Sciatic nerve (tissue), 2 donors: ENCODE data around the gene RUFY1. TPM values are rescaled to one million over a fixed set of nuclear protein-coding genes. Genes with fewer than 3 reads are reported as not detected.
"Not testable (repeated sequence)": the region's sequence is repeated elsewhere in the genome, so short reads cannot be mapped to it uniquely, and the experiment has no call there.

Experiments
- ATAC-seq: fragments of 200-7000 bp; cut with Tn5 transposase; one replicate; pipeline ENCODE4 v1.9.1; 2020; ENCODE audit warnings: mild to moderate bottlenecking, moderate library complexity
- DNase-seq: peaks from one replicate; pipeline ENCODE4 v3.0.0-alpha.2; 2020; ENCODE audit warnings: low spot score
- intact Hi-C: fragments of 100-400 bp; cut with DNase I; formaldehyde crosslinking; loops from one replicate; pipeline ENCODE4 v1.14.2; 2022
- total RNA-seq: library from RNA; stranded (reverse); fragmentation: NEBNext Ultra II Directional; extraction: Animal tissue kit (Norgen Biotek cat#: 25700); gene quantifications from one replicate; pipeline ENCODE4 v1.2.1, GENCODE V29; 2021
- donor health status: DM: no; HTN: no; CAD: no.
- donor health status: DM: no; HTN: no; CAD: no.

RUFY1 gene
- total RNA-seq, 1 donor from 2014 or later: 52.1 TPM

DNA sequence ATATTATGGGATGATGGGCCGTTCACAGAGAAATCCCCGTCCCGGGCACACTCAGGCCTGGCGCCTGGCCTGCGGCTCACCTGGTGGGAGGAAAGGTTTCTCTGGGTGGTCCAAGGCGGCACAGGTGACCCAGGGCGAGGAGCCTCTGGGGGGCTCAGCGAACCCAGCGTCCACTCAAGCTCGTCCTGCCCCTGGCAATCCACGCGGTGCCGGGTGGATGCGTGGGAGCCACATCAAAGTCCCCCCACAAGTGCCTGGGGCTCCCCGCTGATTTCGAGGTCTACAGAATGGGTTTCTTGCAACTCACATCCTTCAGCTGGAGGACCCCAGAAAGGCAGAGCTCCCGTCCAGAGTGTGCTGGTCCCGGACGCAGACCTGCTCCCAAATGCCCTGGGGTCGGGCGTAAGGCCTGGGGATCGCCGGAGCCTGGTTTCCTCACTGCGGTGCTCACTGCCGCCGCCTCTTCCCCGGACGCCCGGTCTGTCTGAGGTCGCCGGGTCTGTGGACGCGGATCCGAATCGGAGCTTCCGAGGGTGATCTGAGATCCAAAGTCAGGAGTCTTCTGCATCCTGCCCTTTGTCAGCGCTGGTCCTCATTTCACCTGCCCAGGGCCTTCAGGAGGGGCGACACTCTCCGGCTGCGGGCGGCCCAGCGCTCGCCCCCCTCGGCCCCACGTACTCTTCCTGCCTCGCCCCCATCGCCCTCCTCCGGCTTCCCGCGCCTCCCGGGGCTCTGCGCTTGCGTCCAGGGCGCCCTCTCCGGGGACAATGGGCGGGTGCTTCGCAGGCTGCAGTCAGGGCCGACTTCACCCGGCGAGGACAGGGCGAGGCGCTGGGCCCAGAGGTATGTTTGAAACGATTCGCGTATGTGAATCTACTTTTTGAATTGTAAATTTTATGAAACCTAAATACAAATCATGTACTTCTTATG is 20.0 kb upstream of the RUFY1 start:
- ATAC-seq: peak; percentile 94
- DNase-seq: peak; percentile 72
- intact Hi-C loops: no loop called here

DNA sequence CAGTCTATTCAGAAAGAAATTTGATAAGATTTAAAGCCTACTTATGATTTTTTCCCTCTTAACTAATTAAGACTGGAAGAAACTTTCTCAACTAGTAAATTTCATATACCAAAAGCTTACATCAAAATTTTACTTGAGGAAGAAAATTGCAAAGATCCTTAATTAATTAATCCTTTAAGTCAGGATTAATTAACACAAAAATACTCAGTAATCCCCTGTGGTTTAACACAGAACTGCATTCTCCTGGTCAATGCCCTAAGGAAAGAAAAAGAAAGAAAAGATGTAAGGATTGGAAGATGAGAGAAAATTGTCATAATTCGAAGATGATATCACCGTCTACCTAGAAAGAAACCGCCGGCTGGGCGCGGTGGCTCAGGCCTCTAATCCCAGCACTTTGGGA is 17.3 kb upstream of the RUFY1 start:
- intact Hi-C loops: no loop called here

DNA sequence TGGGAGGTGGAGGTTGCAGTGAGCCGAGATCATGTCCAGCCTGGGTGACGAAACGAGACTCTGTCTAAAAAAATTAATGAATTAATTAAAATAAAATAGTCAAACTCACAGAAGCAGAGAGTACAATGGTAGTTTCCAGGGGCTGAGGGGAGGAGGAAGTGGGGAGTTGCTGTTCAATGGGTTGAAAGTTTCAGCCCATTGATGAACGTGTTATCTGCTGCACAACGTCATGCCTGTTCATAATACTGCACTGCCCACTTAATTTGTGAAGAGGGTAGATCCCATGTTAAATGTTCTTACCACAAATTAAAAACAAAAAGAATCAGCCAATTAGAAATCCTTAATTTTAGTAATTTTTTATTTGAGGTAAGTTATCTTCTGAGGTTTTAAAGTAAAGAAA is 16.4 kb upstream of the RUFY1 start:
- ATAC-seq (no peak), DNase-seq (no peak)
- intact Hi-C loops: no loop called here

More for the DNA sequence above, 17.3 kb upstream of the RUFY1 start:
- DNase-seq (no peak), ATAC-seq (no peak)

DNA sequence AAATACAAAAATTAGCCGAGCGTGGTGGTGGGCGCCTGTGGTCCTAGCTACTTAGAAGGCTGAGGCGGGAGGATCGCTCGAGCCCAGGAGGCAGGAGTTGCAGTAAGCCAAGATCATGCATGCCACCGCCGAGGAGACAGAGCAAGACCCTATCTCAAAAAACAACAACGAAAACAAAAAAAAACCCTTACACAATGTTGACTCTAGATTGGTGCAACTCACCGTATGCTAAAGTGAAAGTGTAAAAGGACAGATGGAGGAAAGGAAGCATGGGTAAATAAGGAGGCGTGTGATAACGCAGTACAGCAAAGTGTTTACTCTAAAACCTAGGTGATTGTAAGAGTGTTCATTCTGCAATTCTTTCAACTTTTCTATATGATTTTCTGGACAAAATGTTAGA is 15.9 kb upstream of the RUFY1 start:
- intact Hi-C loops: no loop called here
- no peak for DNase-seq

DNA sequence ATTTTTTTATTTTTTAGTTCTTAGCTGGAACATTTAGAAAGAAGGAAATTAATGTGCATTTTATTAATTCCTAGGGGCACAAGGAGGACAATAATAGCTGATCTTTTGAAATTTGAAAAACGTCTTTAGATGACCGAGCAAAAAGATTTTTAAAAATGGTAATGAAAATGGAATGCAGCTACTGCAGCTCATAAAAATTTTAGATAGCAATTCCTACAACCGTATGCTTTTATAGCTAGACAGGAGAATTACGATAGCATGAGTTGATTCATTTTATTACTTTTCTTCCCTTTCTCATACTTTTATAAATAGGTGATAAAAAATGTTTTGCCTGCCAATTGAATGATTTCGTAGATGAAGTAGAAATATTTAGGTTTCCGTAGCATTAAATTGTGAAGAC is 13.7 kb upstream of the RUFY1 start:
- intact Hi-C loops: no loop called here
- ATAC-seq (no peak), DNase-seq (no peak)

More for the DNA sequence above, 15.9 kb upstream of the RUFY1 start:
- ATAC-seq: no peak

DNA sequence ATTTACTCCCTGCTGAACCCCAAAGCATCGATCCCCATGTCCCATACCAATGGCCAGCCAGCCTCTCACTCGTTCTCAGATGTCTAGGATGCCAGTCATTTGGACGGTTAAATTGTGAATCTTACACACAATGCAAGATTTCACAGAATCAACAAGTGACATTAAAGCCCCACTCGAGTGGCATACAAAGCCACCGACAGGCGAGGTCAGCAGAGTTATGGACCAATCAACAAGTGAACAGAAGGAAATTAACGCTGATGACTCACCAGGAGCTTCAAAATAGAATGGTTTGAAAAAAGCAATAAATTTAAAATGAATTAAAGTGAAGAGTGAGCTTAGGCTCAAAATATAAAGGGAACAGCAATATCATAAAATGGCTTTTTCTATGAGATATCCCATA is 8.2 kb upstream of the RUFY1 start:
- DNase-seq (no peak), ATAC-seq (no peak)
- intact Hi-C loops: no loop called here

DNA sequence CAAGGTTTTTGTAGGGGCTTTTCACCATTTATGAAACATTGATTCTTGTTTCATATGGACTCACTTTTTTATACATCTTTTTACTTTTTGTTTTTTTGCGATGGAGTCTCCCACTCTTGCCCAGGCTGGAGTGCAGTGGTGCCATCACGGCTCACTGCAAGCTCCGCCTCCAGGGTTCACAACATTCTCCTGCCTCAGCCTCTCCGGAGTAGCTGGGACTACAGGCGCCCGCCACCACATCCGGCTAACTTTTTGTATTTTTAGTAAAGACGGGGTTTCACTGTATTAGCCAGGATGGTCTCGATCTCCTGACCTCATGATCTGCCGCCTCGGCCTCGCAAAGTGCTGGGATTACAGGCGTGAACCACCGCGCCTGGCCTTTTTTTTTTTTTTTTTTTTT is 7.1 kb upstream of the RUFY1 start:
- intact Hi-C loops, ATAC-seq, DNase-seq: not testable (repeated sequence)

DNA sequence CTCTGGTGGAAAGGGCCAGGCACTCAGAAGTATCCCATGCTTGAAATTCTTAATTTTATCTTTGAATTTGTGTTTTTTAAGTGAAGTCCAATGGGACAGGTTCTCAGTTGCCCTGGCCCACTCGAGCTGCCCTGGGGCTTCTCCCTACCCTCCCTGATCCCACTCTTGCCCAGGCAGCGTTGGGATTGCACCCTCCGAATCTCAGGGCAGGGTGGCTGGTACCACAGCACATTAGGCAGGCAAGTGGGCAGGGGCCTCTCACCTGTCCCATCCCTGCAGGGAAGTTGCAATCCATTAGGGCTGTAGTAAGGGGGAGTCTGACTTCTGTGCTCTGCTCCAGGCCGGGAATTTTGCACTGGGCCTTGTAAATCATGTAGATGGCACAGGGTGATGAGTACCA is 2.7 kb downstream of the RUFY1 start:
- DNase-seq: no peak
- intact Hi-C loops: no loop called here
- ATAC-seq: no peak

DNA sequence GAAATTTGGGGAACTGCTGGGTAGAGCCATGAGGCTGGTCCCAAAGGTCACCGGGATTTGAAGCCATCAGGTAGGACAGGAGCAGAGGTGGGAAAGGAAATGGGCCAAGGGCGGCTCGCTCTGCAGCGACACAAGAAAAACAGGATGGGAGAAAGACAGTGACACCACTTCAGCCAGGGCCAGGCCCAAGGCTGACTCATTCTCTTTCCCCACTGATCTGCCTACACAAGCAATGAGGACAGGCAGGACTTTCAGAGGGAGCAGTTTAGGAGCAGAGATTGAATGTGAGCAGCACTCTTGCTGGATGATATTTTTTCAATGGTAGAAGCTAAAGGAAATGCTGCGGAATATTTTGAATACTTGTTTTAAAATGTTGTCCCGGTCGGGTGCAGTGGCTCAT is 3.5 kb downstream of the RUFY1 start:
- DNase-seq: no peak
- intact Hi-C loops: no loop called here

DNA sequence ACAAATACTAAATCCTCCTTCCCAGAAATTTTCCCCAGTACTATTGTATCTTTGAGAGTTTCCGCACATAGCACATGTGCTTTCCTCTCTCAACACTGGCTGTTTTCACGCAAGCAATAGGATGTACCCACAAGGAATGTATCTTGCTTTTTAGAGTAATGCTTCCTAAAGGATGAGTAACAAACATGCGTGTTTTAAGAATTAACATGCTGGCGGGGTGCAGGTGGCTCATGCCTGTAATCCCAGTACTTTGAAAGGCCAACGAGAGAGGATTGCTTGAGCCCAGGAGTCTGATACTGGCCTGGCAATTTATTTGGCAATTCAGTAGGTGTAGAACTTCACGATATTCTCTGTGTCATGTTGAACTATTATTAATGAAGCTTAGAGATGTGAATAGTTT is 4.6 kb downstream of the RUFY1 start:
- ATAC-seq (no peak), DNase-seq (no peak)
- intact Hi-C loops: no loop called here

More for the DNA sequence above, 3.5 kb downstream of the RUFY1 start:
- ATAC-seq: no peak

DNA sequence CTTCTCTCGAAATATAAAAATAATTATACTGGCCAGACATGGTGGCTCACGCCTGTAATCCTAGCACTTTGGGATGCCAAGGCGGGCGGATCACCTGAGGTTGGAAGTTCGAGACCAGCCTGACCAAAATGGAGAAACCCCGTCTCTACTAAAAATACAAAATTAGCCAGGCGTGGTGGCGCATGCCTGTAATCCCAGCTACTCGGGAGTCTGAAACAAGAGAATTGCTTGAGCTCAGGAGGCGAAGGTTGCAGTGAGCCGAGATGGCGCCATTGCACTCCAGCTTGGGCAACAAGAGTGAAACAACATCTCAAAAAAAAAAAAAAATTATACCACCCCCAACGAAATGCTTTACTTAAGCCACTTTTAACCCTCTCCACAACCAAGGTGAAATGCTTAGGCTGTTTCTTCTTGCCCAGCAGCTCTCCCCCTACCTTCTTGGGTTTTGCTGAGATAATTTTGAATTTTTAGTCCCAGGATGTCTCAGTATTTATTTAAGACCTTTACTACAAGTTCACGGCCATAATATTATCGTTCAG is 8.0 kb downstream of the RUFY1 start:
- ATAC-seq, intact Hi-C loops, DNase-seq: not testable (repeated sequence)

DNA sequence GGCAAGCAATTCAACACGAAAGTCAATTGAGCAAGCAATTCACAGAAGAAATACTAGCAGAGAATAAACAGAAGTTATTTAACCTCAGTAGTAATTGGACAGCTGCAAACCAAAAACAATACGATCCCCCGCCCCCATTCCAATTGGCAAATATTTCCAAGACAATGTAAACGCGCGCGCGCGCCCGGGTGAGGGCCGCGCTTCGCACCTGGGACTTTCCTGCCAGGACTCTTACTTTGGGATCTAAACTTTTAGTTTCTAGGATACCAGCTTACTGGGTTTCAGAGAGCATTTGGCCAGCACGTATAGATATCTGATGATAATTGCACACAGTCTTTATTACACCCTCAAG is 8.6 kb downstream of the RUFY1 start:
- ATAC-seq (no peak), DNase-seq (no peak)
- intact Hi-C loops: no loop called here

DNA sequence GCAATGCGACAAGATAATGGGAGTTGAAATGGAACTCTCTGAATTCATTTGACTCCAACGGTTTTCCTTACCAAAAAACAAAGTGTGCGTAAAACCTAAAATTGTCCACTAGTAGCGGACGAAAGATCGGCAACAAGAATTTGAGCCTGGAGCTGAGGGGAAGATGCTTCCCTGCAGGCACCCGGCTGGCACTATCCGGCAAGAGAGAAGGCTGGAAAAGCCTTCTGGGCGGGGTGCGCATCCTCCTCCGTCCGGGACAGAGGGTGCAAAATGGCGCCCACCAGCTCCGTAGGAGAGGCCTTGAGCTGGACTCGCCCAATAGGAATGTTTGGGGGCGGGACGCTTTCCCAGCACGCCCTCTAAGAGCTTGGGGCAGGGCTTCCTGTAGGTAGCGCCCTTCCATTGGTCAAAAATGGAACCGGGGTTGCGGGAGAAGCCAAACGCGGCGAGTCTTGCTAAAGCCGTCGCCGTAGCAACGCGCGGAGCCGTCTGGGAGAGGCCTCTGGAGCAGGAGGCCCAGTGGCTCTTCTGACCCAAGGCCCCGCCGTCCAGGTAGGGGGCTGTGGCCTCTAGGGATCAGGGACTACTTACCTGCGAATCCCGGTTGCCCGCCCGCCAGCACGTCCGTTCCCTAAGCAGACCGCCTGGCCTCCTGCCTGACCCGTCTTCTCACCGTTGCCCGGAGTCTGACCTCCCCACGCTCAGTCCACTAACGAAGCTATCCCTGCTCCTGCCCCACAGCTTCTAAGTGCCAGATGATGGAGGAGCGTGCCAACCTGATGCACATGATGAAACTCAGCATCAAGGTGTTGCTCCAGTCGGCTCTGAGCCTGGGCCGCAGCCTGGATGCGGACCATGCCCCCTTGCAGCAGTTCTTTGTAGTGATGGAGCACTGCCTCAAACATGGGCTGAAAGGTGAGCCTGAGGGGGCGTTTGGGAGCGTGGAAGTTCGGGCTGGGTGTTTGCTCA is 9.2 kb downstream of the RUFY1 start:
- intact Hi-C loops: no loop called here
- peak; percentile 99 for DNase-seq
- peak; percentile 100 for ATAC-seq

DNA sequence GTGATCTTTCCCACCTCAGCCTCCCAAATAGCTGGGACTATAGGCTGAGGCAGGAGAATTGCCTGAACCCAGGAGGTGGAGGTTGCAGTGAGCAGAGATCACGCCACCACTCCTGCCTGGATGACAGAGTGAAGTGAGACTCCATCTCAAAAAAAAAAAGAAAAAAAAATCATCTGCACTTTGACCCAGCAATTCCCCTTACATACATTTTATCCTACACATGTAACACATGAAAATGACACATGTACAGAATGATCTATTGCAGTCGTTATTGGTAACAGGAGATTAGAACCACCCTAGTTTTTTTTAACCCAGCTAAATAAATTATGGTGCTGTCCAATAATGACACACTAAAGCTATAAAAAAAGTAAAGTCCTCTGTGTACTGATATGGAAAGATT is 14.2 kb downstream of the RUFY1 start:
- ATAC-seq (no peak), DNase-seq (no peak)
- intact Hi-C loops: no loop called here

DNA sequence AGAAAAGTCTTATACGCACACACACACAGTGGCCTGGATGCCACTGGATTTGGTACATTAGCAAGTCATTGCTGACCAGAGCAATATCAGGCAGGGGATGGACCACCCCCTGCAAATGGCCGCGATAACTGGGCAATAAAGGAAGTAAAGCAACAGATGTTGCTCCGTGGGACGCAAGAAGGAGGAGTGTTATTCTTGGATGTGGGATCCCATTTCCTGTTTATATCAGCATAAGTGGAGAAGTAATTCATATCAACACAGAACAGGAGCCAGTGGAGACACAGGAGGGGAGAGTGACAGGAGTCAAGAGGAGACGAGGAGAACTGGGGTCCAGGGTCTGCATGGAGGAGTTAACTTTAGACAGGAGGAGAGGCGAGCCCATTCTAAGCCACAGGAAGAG is 18.4 kb downstream of the RUFY1 start:
- intact Hi-C loops: no loop called here
- ATAC-seq (peak; percentile 41), DNase-seq (no peak)

DNA sequence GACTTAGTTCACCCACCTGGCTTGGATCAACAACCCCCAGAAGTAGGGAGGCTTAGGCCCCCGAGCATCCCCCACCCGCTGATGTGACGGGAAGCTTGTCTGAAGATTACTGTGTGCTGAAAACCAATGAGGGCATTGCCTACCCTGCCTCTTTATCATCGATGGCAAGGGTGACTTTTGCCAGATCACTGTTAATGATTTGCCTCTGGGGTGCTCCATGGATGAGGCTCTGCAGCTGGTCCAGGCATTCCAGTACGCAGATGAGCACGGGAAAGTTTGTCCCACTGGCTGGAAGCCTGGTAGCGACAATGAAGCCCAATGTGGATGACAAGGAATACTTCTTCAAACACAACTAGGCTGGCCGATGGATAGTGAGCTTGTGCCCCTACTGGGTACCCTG is 22.0 kb downstream of the RUFY1 start:
- ATAC-seq (no peak), DNase-seq (no peak)
- intact Hi-C loops: no loop called here

DNA sequence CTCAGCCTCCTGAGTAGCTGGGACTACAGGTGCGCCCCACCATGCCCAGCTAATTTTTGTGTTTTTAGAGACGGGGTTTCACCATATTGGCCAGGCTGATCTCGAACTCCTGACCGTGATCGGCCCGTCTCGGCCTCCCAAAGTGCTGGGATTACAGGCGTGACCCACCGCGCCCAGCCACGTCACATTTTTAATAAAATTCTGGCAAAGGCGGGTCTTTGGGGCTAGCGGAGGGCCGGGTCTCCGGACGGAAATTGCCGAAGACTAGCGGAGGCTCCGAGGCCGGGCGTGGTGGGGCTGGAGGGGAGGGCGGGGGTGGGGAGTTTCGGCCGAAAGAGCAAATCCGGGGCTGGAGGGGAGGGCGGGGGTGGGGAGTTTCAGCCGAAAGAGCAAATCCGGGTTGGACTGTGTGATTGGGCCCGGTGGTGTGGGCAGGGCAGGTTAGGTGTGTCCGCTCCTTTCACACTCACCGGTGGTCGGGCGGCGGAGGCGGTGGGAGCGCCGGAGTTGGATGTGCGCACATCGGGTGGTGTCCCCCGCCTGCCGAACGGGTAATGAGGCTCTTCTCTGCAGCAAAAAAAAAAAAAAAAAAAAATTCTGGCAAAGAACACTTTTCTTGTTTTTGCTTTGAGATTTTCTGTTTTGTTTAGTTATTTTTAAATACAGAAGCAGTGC is 27.1 kb downstream of the RUFY1 start:
- intact Hi-C loops: no loop called here
- ATAC-seq: no peak
- DNase-seq: no peak

DNA sequence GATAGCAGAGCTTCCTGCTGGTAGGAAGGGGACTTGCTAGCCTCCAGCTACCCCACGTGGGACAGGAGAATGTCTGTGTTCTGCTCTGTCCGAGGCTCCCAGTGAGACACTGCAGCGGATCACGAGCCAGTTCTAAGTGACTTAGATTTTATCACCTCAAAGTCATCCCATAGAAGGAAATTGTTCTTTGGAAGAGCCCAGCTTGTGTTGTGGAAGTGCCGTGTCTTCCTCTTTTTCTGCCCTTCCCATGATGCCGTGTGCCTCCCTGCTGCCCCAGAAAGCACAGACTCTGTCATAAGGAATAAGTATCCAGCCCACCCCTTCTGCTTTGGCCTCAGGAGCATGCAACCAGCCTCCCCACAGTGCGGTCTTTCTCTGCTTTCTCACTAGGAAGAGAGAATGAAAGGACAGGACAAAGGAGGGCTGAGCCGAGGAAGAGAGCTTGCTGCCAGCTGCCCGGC is 35.6 kb downstream of the RUFY1 start:
- DNase-seq (no peak), ATAC-seq (peak; percentile 20)
- intact Hi-C loops: no loop called here

DNA sequence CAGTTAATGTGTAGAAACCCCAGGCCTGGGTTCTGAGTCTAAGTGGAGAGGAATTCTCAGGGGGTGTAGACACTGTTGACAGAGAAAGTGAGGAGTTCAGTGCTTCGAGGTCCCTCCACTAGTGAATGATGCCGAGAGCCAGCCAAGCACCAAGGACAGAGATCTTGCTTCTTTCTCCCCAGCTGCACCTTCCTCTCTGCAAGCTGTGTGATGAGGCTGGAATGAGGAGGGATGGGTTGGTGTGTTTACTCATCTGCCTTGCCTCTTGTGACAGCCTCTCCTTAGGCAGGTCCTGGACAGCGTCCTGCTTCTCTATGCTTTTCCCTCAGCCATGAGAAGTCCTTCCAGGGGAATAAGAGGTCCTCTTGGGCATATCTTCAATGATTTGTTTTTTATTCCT is 37.8 kb downstream of the RUFY1 start:
- DNase-seq: peak; percentile 5
- ATAC-seq: no peak
- intact Hi-C loops: no loop called here
